ENCODE data around the gene PIK3CB. TPM values are rescaled to one million over a fixed set of nuclear protein-coding genes. Genes with fewer than 3 reads are reported as not detected.
"Not testable (repeated sequence)": the region's sequence is repeated elsewhere in the genome, so short reads cannot be mapped to it uniquely, and the experiment has no call there.

Gene PIK3CB
- polyA plus RNA-seq, 3 donors: 32.0 to 33.1 (median 32.5) TPM

DNA sequence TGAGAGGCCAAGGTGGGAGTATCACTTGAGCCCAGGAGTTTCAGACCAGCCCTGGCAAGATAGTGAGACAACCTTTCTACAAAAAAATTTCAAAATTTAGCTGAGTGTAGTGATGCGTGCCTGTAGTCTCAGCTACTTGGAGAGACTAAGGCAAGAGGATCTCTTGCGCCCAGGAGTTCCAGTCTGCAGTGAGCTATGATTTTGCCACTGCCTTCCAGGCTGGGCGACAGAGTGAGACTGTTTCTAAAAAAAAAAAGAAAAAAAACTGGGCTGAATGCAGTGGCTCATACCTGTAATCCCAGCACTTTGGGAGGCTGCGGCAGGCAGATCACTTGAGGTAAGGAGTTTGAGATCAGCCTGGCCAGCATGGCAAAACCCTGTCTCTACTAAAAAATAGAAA lies 14.0 kb upstream of the PIK3CB start:
- no peak for DNase-seq (ENCODE audit: low read depth in 3 of 3, low spot score in 2 of 3)

GRCh38 chr3:138846824-138847223 lies 12.1 kb upstream of the PIK3CB start:
- not testable (repeated sequence) for DNase-seq (ENCODE audit: low read depth in 3 of 3, low spot score in 2 of 3)

DNA sequence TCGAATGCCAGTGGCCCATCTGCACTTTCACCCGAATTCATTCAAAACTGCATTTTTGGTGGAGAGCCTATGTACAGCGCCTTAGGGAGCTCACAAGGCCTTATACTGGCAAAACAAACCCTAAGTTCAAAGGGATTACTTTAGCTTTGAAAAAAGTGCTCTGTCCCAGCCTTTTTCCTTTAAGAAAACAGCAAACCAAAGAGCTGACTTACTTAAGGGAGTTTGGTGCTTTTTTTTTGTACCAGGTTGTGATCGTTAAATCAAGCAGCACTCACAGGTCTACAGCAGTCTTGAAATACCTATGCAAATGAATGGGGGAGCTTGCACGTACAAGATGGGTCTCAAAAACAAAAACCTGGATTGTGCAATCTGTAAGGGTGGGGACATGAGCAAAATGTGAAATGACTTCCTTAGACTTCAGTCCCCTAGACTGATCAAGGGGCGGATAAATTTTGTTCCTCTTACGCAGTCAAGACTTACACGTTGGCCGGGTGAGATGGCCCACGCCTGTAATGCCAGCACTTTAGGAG lies 11.6 kb upstream of the PIK3CB start:
- no peak for DNase-seq (ENCODE audit: low read depth in 3 of 3, low spot score in 2 of 3)

GRCh38 chr3:138845771-138846173 lies 11.0 kb upstream of the PIK3CB start:
- no peak for DNase-seq (ENCODE audit: low read depth in 3 of 3, low spot score in 2 of 3)

DNA sequence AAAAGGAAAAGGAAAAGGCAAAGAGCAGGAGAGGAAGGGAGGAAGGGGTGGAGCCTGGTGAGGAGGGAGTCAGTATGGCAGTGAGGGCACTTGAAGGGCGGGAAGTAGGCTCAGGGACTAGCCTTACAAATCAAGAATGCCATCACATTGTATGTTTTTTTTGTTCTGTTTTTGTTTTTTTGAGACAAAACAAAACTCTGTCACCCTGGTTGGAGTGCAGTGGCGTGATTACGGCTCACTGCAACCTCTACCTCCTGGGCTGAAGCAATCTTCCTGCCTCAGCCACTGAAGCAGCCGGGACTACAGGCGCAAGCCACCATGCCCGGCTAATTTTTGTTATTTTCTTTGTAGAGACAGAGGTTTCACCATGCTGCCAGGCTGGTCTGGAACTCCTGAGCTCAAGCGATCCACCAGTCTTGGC lies 10.5 kb upstream of the PIK3CB start:
- no peak for DNase-seq (ENCODE audit: low read depth in 3 of 3, low spot score in 2 of 3)

DNA sequence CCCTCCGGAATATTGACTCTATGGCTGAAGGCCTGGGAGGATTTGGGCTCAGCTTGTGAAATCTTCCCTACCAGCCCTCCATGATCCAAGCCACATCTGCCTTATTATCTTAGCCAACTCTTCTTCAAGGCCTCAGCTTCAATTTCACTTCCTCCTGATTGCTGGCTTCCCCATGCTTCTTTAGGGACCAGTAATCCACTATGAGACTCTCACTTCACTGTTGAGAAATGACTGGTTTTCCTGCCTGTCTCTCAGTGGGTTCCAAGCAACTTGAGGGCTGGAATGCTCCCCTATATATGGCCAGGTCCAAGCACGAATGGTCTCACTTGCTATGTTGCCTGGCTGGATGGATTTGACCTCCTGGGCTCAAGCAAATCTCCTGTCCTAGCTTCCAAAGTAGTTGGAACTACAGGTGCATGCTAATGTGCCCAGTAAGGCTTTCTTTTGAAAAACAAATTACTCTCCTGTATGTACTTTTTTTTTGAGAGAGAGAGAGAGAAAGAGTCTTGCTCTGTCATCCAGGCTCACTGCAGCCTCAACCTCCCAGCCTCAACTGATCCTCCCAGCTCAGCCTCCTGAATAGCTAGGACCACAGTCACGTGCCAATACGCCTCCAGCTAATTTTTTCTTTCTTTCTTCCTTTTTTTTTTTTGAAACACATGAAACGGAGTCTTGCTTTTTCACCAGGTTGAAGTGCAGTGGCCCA lies 7.9 kb upstream of the PIK3CB start:
- no peak for DNase-seq (ENCODE audit: low read depth in 3 of 3, low spot score in 2 of 3)

GRCh38 chr3:138838385-138838784 lies 3.7 kb upstream of the PIK3CB start:
- not testable (repeated sequence) for DNase-seq (ENCODE audit: low read depth in 3 of 3, low spot score in 2 of 3)

DNA sequence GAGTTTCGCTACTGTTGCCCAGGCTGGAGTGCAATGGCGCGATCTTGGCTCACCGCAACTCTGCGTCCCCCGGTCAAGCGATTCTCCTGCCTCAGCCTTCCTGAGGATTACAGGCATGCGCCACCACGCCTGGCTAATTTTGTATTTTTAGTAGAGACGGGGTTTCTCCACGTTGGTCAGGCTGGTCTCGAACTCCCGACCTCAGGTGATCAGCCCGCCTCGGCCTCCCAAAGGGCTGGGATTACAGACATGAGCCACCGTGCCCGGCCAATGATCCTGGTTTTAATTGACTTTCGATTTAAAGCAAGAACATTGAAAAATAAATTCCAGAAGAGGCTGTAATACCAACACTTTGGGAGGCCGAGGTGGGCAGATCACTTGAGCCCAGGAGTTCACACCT lies 1.1 kb upstream of the PIK3CB start:
- not testable (repeated sequence) for DNase-seq (ENCODE audit: low read depth in 3 of 3, low spot score in 2 of 3)

DNA sequence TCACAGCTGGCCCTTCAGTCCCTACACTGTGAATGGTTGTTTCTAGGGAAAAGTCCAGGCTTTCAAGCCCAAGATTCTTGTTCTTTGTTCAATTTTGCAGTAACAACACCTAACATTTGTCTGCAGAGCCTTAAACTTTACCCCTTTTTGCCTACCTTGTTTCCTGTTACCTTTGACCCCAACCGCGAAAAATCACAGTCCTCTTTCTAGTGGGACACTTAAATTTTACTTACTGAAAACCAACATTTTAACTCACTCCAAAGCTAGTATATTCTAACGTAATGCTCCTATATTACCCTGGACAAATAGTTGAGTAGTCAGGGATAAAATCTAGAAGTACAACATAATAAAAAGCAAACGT lies 649 bp upstream of the PIK3CB start:
- DNase-seq (ENCODE audit: low read depth in 3 of 3, low spot score in 2 of 3): no peak

DNA sequence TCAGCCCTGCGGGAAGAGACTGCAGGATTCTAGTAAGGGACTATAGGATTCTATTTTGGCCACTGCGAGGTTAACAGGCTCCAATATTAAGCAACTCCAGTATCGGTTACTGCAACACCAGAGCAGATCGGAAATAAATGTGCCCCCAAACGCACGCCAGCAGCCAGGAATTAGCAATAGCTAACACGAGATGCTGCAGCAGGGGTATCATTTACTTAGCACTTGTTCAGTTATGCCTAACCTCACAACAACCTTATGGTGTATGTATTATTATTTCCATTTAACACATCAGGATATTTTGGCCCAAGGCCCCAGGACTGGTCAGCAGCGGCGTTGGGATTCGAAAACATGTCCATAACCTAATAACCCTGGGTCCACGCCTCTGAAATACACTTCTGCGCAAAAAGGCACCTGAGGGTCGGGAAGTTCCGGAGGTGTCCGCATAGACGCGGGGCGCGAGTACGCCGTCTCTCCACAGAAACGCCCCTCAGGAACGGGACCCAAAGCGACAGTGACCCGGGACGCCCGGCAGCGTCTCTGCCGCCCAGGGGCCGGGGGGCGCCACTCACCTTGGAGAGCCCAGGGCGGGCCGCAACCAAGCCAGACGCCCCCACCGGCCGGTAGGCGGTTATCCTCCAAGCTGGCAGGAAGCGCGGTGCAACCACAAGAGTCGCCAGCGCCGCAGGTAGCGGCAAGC lies 681 bp downstream of the PIK3CB start:
- peak in 1 of 3 donors; percentile 34 for DNase-seq (ENCODE audit: low read depth in 3 of 3, low spot score in 2 of 3)

- not testable (repeated sequence) for DNase-seq (ENCODE audit: low read depth in 3 of 3, low spot score in 2 of 3)
Measured at GRCh38 chr3:138832473-138833057, 2.2 kb downstream of the PIK3CB start.

DNA sequence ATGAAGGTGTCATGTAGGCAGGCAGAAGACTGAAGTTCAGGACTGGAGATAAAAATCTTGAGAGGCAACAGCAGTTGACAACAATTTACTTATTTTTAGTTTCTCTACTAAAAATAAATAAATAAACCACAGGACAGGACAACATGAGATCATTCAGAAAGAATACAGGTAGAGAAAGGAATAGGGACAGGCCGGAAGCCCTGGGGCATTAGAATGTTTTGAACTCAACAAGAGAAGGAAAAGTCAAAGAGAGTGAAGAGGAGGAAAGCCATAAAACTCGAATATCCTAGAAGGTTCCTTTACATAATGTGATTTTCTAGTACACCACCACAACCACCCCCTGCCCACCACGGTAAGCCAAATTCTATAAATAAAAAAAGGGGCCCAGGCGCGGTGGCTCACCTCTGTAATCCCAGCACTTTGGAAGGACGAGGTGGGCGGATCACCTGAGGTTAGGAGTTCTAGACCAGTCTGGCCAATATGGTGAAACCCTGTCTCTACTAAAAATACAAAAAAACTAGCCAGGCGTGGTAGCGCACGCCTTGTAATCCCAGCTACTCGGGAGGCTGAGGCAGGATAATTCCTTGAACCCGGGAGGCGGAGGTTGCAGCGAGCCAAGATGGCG lies 4.7 kb downstream of the PIK3CB start:
- no peak for DNase-seq (ENCODE audit: low read depth in 3 of 3, low spot score in 2 of 3)

GRCh38 chr3:138829097-138829496 lies 5.6 kb downstream of the PIK3CB start:
- DNase-seq (ENCODE audit: low read depth in 3 of 3, low spot score in 2 of 3): no peak

- DNase-seq (ENCODE audit: low read depth in 3 of 3, low spot score in 2 of 3): no peak
Measured at GRCh38 chr3:138827222-138827621, 7.5 kb downstream of the PIK3CB start.

- DNase-seq (ENCODE audit: low read depth in 3 of 3, low spot score in 2 of 3): no peak
Measured at GRCh38 chr3:138825336-138825735, 9.4 kb downstream of the PIK3CB start.

DNA sequence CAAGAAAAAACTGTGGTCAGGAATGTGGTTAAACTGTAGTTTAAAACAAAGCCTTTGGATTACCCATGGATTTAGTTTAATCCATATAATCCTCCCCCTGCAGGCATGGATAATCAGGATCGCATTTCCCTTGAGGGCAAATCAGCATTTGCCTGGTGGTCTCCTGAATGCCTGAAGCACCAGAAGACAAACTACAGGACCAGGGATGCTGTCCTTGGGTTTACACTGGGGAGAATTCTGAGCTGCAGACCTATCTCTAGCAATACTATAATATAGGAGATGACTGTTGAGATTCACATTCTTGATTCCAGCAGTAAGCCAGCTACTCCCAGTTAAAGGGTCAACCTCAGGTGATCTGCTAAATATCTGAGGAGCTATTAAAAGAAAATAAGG lies 10.6 kb downstream of the PIK3CB start:
- no peak for DNase-seq (ENCODE audit: low read depth in 3 of 3, low spot score in 2 of 3)

GRCh38 chr3:138820379-138820778 lies 14.3 kb downstream of the PIK3CB start:
- not testable (repeated sequence) for DNase-seq (ENCODE audit: low read depth in 3 of 3, low spot score in 2 of 3)

DNA sequence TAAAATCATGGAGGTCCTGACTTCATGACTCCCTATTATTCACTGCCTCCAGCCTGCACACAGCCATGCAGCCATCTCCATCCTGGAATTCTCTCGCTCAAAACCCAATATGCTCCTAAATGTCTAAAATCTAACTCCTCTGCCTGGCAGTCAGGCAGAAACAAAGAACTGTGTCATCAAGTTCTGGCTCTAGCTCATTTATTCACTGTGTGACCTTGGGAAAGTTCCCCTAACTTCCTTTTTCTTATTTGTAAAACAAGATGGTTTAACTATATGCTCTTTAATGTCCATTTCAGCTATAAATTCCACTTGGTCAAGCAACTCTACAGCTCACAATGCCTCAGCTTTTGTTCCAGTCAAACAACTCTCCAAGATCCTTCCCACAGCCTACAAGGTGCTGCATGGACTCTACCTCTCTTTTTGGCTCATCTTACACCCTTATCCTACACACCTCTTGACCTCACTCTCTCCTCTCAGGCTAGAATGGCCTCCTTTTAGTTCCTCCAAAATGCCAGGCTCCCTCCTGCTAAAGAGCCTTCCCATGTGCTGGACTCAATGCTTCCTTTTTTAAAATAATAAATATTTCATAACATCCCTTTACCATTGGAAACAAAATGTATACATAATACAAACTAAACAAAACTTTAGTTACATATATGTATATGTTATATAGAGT lies 16.4 kb downstream of the PIK3CB start:
- DNase-seq (ENCODE audit: low read depth in 3 of 3, low spot score in 2 of 3): no peak

GRCh38 chr3:138817695-138818094 lies 17.0 kb downstream of the PIK3CB start:
- no peak for DNase-seq (ENCODE audit: low read depth in 3 of 3, low spot score in 2 of 3)

GRCh38 chr3:138812806-138813205 lies 21.9 kb downstream of the PIK3CB start:
- no peak for DNase-seq (ENCODE audit: low read depth in 3 of 3, low spot score in 2 of 3)

Data from right renal cortex interstitium (tissue), 3 donors.